GM23338 (cell line): ENCODE results near the gene B4GALT5. TPM values are rescaled to one million over a fixed set of nuclear protein-coding genes. Genes with fewer than 3 reads are reported as not detected.

Source experiments
- ATAC-seq: fragments of 200-7000 bp; cut with Tn5 transposase; 3 replicates; pipeline ENCODE4 v1.9.1; 2020
- DNase-seq: peaks from one replicate; pipeline ENCODE4 v3.0.0-alpha.2; 2015; ENCODE audit warnings: low spot score
- H2AFZ ChIP-seq: fragments of 200-600 bp; sonication (generic); 2 replicates; pipeline ENCODE4 v1.8.0; 2016; ENCODE audit warnings: antibody characterized with exemption, mild to moderate bottlenecking, moderate library complexity
- H3F3A ChIP-seq: fragments of 200-600 bp; sonication (generic); replicated peaks from 2 replicates; pipeline ENCODE4 v1.8.0; 2017; ENCODE audit warnings: antibody characterized with exemption, mixed run types, low read depth
- H3K27ac ChIP-seq: fragments of 200-600 bp; sonication (generic); 2 replicates; pipeline ENCODE4 v1.6.1; 2016; ENCODE audit warnings: low read depth
- H3K27me3 ChIP-seq: fragments of 200-600 bp; sonication (generic); 2 replicates; pipeline ENCODE4 v1.8.0; 2016; ENCODE audit warnings: mild to moderate bottlenecking, mixed run types, moderate library complexity; ENCODE audit not compliant: insufficient read depth
- H3K36me3 ChIP-seq: fragments of 200-600 bp; sonication (generic); 2 replicates; pipeline ENCODE4 v1.8.0; 2016; ENCODE audit warnings: mild to moderate bottlenecking; ENCODE audit not compliant: insufficient read depth
- H3K4me1 ChIP-seq: fragments of 200-600 bp; sonication (generic); 2 replicates; pipeline ENCODE4 v1.8.0; 2016; ENCODE audit warnings: mild to moderate bottlenecking, moderate library complexity; ENCODE audit not compliant: insufficient read depth
- H3K4me2 ChIP-seq: fragments of 200-600 bp; sonication (generic); 2 replicates; pipeline ENCODE4 v1.7.1; 2017; ENCODE audit warnings: mixed run types
- H3K4me3 ChIP-seq: fragments of 200-600 bp; sonication (generic); 2 replicates; pipeline ENCODE4 v1.6.1; 2016; ENCODE audit warnings: mixed run types
- H3K79me2 ChIP-seq: fragments of 200-600 bp; sonication (generic); replicated peaks from 2 replicates; pipeline ENCODE4 v1.8.0; 2017; ENCODE audit warnings: mild to moderate bottlenecking; ENCODE audit not compliant: insufficient read depth
- H3K9me2 ChIP-seq: fragments of 200-600 bp; sonication (generic); 2 replicates; pipeline ENCODE4 v1.8.0; 2017; ENCODE audit not compliant: insufficient read depth
- H4K20me1 ChIP-seq: fragments of 200-600 bp; sonication (generic); replicated peaks from 2 replicates; pipeline ENCODE4 v1.8.0; 2017; ENCODE audit warnings: mild to moderate bottlenecking; ENCODE audit not compliant: insufficient read depth
- H3K27ac Mint-ChIP-seq: 2 replicates; pipeline ENCODE4 v1.8.0; 2020; ENCODE audit warnings: inconsistent platforms, mild to moderate bottlenecking, moderate library complexity, mixed read lengths
- H3K27me3 Mint-ChIP-seq: 3 replicates; pipeline ENCODE4 v1.8.0; 2022; ENCODE audit warnings: low read depth, mild to moderate bottlenecking, moderate library complexity, mixed read lengths, inconsistent platforms; ENCODE audit not compliant: insufficient read depth, poor library complexity
- H3K36me3 Mint-ChIP-seq: 3 replicates; pipeline ENCODE4 v1.8.0; 2021; ENCODE audit warnings: low read depth, mild to moderate bottlenecking, inconsistent platforms, moderate library complexity, mixed read lengths
- H3K4me1 Mint-ChIP-seq: 3 replicates; pipeline ENCODE4 v1.8.0; 2020; ENCODE audit warnings: mild to moderate bottlenecking, inconsistent platforms, mixed read lengths
- H3K4me3 Mint-ChIP-seq: 3 replicates; pipeline ENCODE4 v1.8.0; 2021; ENCODE audit warnings: moderate library complexity, mild to moderate bottlenecking, inconsistent platforms, mixed read lengths
- H3K9me3 Mint-ChIP-seq: 3 replicates; pipeline ENCODE4 v1.8.0; 2020; ENCODE audit warnings: moderate library complexity, mild to moderate bottlenecking, inconsistent platforms, mixed read lengths
- CREB1 ChIP-seq: fragments of 250-450 bp; sonication (Bioruptor Pico); IDR thresholded peaks from 2 replicates; pipeline ENCODE4 v1.5.0; 2020; ENCODE audit warnings: low read depth, mild to moderate bottlenecking, moderate library complexity
- CTCF ChIP-seq, 2 experiments: fragments of 200-600 bp in 1 of 2; sonication (generic) in 1 of 2; conservative IDR thresholded peaks; 2 replicates each; pipeline versions ENCODE4 v1.5.1 to v1.6.1; 2016 to 2017; ENCODE audit warnings: antibody characterized with exemption in 2 of 2, low read depth in 2 of 2, mild to moderate bottlenecking in 2 of 2, moderate library complexity in 1 of 2
- EZH2phosphoT487 ChIP-seq: fragments of 200-600 bp; sonication (generic); IDR thresholded peaks from one replicate; pipeline ENCODE4 v1.8.1; 2018; ENCODE audit warnings: antibody characterized with exemption; ENCODE audit not compliant: unreplicated experiment
- NANOG ChIP-seq: IDR thresholded peaks from 2 replicates; pipeline ENCODE4 v1.6.1; 2016; ENCODE audit warnings: antibody characterized with exemption, borderline replicate concordance
- POLR2AphosphoS5 ChIP-seq: IDR thresholded peaks from 2 replicates; pipeline ENCODE4 v1.6.1; 2016; ENCODE audit warnings: antibody characterized with exemption, low read depth
- REST ChIP-seq: IDR thresholded peaks from one replicate; pipeline ENCODE4 v1.6.1; 2018; ENCODE audit warnings: antibody characterized with exemption; ENCODE audit not compliant: unreplicated experiment
- STAT1 ChIP-seq: IDR thresholded peaks from one replicate; pipeline ENCODE4 v1.6.1; 2016; ENCODE audit warnings: antibody characterized with exemption; ENCODE audit not compliant: unreplicated experiment
- ZNF114 ChIP-seq: fragments of 250-450 bp; sonication (Bioruptor Pico); IDR thresholded peaks from 2 replicates; pipeline ENCODE4 v1.5.0; 2020; ENCODE audit warnings: mild to moderate bottlenecking, moderate library complexity
- ZNF331 ChIP-seq: fragments of 250-450 bp; sonication (Bioruptor Pico); IDR thresholded peaks from 2 replicates; pipeline ENCODE4 v1.5.0; 2020; ENCODE audit warnings: low read depth, mild to moderate bottlenecking, moderate library complexity
- polyA plus RNA-seq: library from polyadenylated mRNA; unstranded; fragments of >200 nt; fragmentation: Nextera tagmentation; extraction: Ambion mirVana; gene quantifications from 2 replicates; pipeline ENCODE4 v1.2.1, GENCODE V29; 2016
- total RNA-seq: library from RNA; depleted of rRNA; stranded (reverse); fragments of >200 nt; shearing (Covaris generic); gene quantifications from 2 replicates; pipeline ENCODE4 v1.2.3, GENCODE V29; 2014
- TF ChIP-seq, protein P1 (sequence below): IDR thresholded peaks from 2 replicates; pipeline ENCODE4 v1.6.1; 2016; ENCODE audit warnings: antibody characterized with exemption

B4GALT5 gene
- total and polyA plus RNA-seq, 2 experiments from 2014 or later, result 19.1 to 50.3 TPM

DNA sequence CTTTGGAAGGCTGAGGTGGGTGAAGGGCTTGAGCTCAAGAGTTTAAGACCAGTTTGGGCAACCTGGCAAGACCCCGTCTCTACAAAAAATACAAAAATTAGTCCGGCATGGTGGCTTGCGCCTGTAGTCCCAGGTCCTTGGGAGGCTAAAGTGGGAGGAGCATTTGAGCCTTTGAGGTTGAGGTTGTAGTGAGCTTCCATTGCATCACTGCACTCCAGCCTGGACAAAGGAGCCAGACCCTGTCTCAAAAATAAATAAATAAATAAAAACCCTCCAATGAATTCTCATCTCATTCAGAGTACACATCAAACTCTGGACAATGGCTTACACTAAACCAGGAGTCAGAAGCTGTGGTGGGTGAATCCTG lies 31.8 kb downstream of the B4GALT5 start:
- ATAC-seq, result no peak
- H4K20me1 ChIP-seq, result peaks cover 83% of the 10 kb centered on the region
- no peaks in the 10 kb centered on the region for H3F3A ChIP-seq

DNA sequence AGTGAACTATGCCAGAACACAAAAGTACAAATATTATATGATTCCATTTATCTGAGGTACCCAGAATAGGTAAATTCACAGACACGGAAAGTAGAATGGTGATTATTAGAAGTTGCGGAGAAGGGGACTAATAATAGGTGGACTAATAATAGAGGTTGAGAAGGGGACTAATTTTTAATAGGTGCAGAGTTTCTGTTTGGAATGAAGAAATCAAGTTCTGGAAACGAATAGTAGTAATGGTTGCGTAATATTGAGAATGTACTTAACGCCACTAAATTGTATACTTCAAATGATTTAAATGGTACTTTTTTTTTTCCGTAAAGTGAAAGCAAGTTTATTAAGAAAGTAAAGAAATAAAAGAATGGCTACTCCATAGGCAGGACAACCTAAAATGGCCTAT lies 33.2 kb downstream of the B4GALT5 start:
- Histone ChIP-seq H3K9me2 (no peaks in the 10 kb centered on the region), H4K20me1 (peaks cover 81% of the 10 kb centered on the region), H3K27me3 (no peaks in the 10 kb centered on the region), H3K4me2 (no peak overlapping the region), H3K79me2 (peaks cover 100% of the 10 kb centered on the region), H3F3A (no peaks in the 10 kb centered on the region), H3K27ac (no peak overlapping the region), H2AFZ (no peak overlapping the region), H3K36me3 (0 out of 2 replicates have a peak, but pooled peaks cover 4% of the 10 kb centered on the region), H3K4me3 (no peak overlapping the region), H3K4me1 (peaks cover 64% of the 10 kb centered on the region)
- peaks cover 67% of the 10 kb centered on the region for H3K4me1 Mint-ChIP-seq
- no peak overlapping the region for H3K27ac Mint-ChIP-seq
- no peaks in the 10 kb centered on the region; the same call in 2 of the 3 replicates for H3K9me3 Mint-ChIP-seq
- no peak overlapping the region; the same call in 2 of the 3 replicates for H3K4me3 Mint-ChIP-seq
- DNase-seq, result no peak
- no peak for ATAC-seq
- H3K36me3 Mint-ChIP-seq, result peaks cover 5% of the 10 kb centered on the region; the same call in 2 of the 3 replicates
- peaks cover 8% of the 10 kb centered on the region for H3K27me3 Mint-ChIP-seq
- no peak for TF ChIP-seq STAT1
- no peak for TF ChIP-seq POLR2AphosphoS5
- no peak for TF ChIP-seq ZNF114 (CRISPR knock-in tag)
- TF ChIP-seq EZH2phosphoT487, result no peak
- no peak for TF ChIP-seq CREB1 (CRISPR knock-in tag)
- TF ChIP-seq ZNF331 (CRISPR knock-in tag), result no peak
- no peak for TF ChIP-seq NANOG
- no peak for TF ChIP-seq CTCF (conservative IDR thresholded peaks at IDR 0.05; ENCODE audit: low read depth in 2 of 2)
- no peak for TF ChIP-seq REST

More for the DNA sequence above, 31.8 kb downstream of the B4GALT5 start:
- Mint-ChIP-seq H3K36me3 (peaks cover 5% of the 10 kb centered on the region; the same call in 2 of the 3 replicates), H3K27ac (no peak overlapping the region), H3K4me3 (no peak overlapping the region), H3K9me3 (no peaks in the 10 kb centered on the region; the same call in 2 of the 3 replicates), H3K4me1 (peaks cover 66% of the 10 kb centered on the region), H3K27me3 (peaks cover 6% of the 10 kb centered on the region)
- Histone ChIP-seq H3K4me1 (peaks cover 61% of the 10 kb centered on the region), H3K27ac (peak overlapping the region; percentile 68; the same call in 1 of the 2 replicates), H3K4me3 (no peak overlapping the region), H2AFZ (no peak overlapping the region), H3K79me2 (peaks cover 100% of the 10 kb centered on the region), H3K9me2 (no peaks in the 10 kb centered on the region), H3K4me2 (no peak overlapping the region), H3K27me3 (no peaks in the 10 kb centered on the region), H3K36me3 (0 out of 2 replicates have a peak, but pooled peaks cover 4% of the 10 kb centered on the region)
- no peak for DNase-seq
- no peak for TF ChIP-seq NANOG
- TF ChIP-seq, protein P1, sequence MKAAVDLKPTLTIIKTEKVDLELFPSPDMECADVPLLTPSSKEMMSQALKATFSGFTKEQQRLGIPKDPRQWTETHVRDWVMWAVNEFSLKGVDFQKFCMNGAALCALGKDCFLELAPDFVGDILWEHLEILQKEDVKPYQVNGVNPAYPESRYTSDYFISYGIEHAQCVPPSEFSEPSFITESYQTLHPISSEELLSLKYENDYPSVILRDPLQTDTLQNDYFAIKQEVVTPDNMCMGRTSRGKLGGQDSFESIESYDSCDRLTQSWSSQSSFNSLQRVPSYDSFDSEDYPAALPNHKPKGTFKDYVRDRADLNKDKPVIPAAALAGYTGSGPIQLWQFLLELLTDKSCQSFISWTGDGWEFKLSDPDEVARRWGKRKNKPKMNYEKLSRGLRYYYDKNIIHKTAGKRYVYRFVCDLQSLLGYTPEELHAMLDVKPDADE, result no peak
- TF ChIP-seq CTCF (conservative IDR thresholded peaks at IDR 0.05; ENCODE audit: low read depth in 2 of 2), result no peak
